K562 (cell line): ENCODE data around the gene ATP5PO. TPM values are rescaled to one million over a fixed set of nuclear protein-coding genes. Genes with fewer than 3 reads are reported as not detected.

Experiments
- ATAC-seq: fragments of 200-7000 bp; cut with Tn5 transposase; 3 replicates; pipeline ENCODE4 v1.9.1; 2020; ENCODE audit warnings: moderate library complexity
- BruUV-seq: library from RNA; stranded (reverse); fragments of 400-500 nt; replicated peaks from 2 replicates; lab custom pipeline; 2021; lab: Mats Ljungman, UMichigan
- CTCF ChIA-PET: fragments of 300-600 bp; formaldehyde crosslinking; extraction: SDS; loops from one replicate; lab custom pipeline; 2021; ENCODE audit warnings: low intra/inter-chr PET ratio; lab: Yijun Ruan, JAX
- POLR2A ChIA-PET: fragments of 300-600, 350-650 bp; sonication (Branson Sonifier 250); formaldehyde crosslinking; extraction: SDS; loops from one replicate; lab custom pipeline; 2021; ENCODE audit warnings: antibody characterized with exemption, inconsistent platforms; lab: Yijun Ruan, JAX
- DNase-seq, 4 experiments: peaks; one replicate each; pipeline versions ENCODE4 v3.0.0 to v3.0.0-alpha.2; 2011 to 2018; ENCODE audit warnings: low spot score in 3 of 4, mixed read lengths in 3 of 4; ENCODE audit errors: extremely low read depth in 1 of 4
- FAIRE-seq: peaks from 2 replicates; lab custom pipeline; 2011; peaks lifted over from hg19 to GRCh38; lab: Jason Lieb, UNC
- H2AFZ ChIP-seq: 2 replicates; pipeline ENCODE4 v1.6.0; 2011; ENCODE audit warnings: low read depth, low read length, control low read depth, inconsistent platforms
- H3K27ac ChIP-seq: fragments of 200-600 bp; 3 replicates; pipeline ENCODE4 v1.8.0; 2011; ENCODE audit warnings: low read depth, mild to moderate bottlenecking, control low read depth, inconsistent platforms, low read length, moderate library complexity, mixed read lengths; ENCODE audit errors: extremely low read depth
- H3K27me3 ChIP-seq, 2 experiments: fragments of 300-600 bp in 1 of 2; 2 replicates in 1 of 2; 3 replicates in 1 of 2; pipeline versions ENCODE4 v1.6.0 to v1.8.0; 2011; ENCODE audit warnings: inconsistent platforms in 2 of 2, low read length in 2 of 2, mild to moderate bottlenecking in 1 of 2, mixed read lengths in 1 of 2, moderate library complexity in 1 of 2; ENCODE audit not compliant: control insufficient read depth in 2 of 2, insufficient read depth in 2 of 2
- H3K36me3 ChIP-seq: fragments of 300-600 bp; 3 replicates; pipeline ENCODE4 v1.8.0; 2011; ENCODE audit warnings: mild to moderate bottlenecking, low read length, inconsistent platforms; ENCODE audit not compliant: control insufficient read depth, insufficient read depth
- H3K4me1 ChIP-seq, 2 experiments: fragments of 200-600 bp in 1 of 2; replicated peaks in 1 of 2; 2 replicates in 1 of 2; 3 replicates in 1 of 2; pipeline versions ENCODE4 v1.5.1 to v1.8.0; 2011; ENCODE audit warnings: inconsistent platforms in 2 of 2, low read length in 2 of 2, mild to moderate bottlenecking in 1 of 2, mixed read lengths in 1 of 2, moderate library complexity in 1 of 2; ENCODE audit not compliant: control insufficient read depth in 2 of 2, insufficient read depth in 2 of 2
- H3K4me2 ChIP-seq: 2 replicates; pipeline ENCODE4 v1.6.1; 2011; ENCODE audit warnings: low read length, control low read depth, inconsistent platforms, mixed read lengths; ENCODE audit not compliant: insufficient read depth
- H3K4me3 ChIP-seq: fragments of 200-600 bp; sonication (generic), shearing (Covaris generic); 2 replicates; pipeline ENCODE4 v1.5.1; 2016; ENCODE audit warnings: control low read depth, inconsistent platforms
- H3K79me2 ChIP-seq: fragments of 200-600 bp; 3 replicates; pipeline ENCODE4 v1.8.0; 2011; ENCODE audit warnings: low read length, inconsistent platforms; ENCODE audit not compliant: control insufficient read depth, insufficient read depth
- H3K9ac ChIP-seq, 2 experiments: 2 replicates each; pipeline versions ENCODE4 v1.6.0 to v1.6.1; 2011; ENCODE audit warnings: low read depth in 2 of 2, low read length in 2 of 2, control low read depth in 1 of 2, inconsistent platforms in 1 of 2, mild to moderate bottlenecking in 1 of 2, mixed read lengths in 1 of 2; ENCODE audit not compliant: insufficient read depth in 1 of 2
- H3K9me1 ChIP-seq: one replicate; pipeline ENCODE4 v1.6.0; 2011; ENCODE audit warnings: inconsistent platforms, mild to moderate bottlenecking, low read length, moderate library complexity; ENCODE audit not compliant: control insufficient read depth, insufficient read depth
- H3K9me3 ChIP-seq: replicated peaks from 2 replicates; pipeline ENCODE4 v1.5.1; 2011; ENCODE audit warnings: low read depth, low read length, inconsistent platforms; ENCODE audit not compliant: control insufficient read depth, insufficient read depth
- H4K20me1 ChIP-seq: replicated peaks from 2 replicates; pipeline ENCODE4 v1.6.1; 2011; ENCODE audit warnings: low read length, inconsistent platforms, mixed read lengths; ENCODE audit not compliant: control insufficient read depth, insufficient read depth
- CC2D1A ChIP-seq: fragments of 450-650 bp; IDR thresholded peaks from 2 replicates; pipeline ENCODE4 v1.6.1; 2017; ENCODE audit warnings: mild to moderate bottlenecking
- CTBP1 ChIP-seq: fragments of 450-650 bp; IDR thresholded peaks from 2 replicates; pipeline ENCODE4 v1.6.1; 2016; ENCODE audit warnings: borderline replicate concordance
- CTCF ChIP-seq, 3 experiments: IDR thresholded peaks in 2 of 3; conservative IDR thresholded peaks in 1 of 3; 2 replicates each; pipeline ENCODE4 v1.5.1; 2011 to 2012; ENCODE audit warnings: low read length in 3 of 3, mild to moderate bottlenecking in 3 of 3, control low read depth in 2 of 3, improper control_type of control experiment in 1 of 3, inconsistent platforms in 1 of 3, low read depth in 1 of 3, mixed read lengths in 1 of 3, moderate library complexity in 1 of 3; ENCODE audit not compliant: insufficient read depth in 2 of 3
- EP300 ChIP-seq: IDR thresholded peaks from 2 replicates; pipeline ENCODE4 v1.6.1; 2012; ENCODE audit warnings: low read length, improper control_type of control experiment
- KLF16 ChIP-seq: IDR thresholded peaks from 2 replicates; pipeline ENCODE4 v1.6.1; 2016; ENCODE audit warnings: antibody characterized with exemption
- MAFK ChIP-seq: IDR thresholded peaks from 2 replicates; pipeline ENCODE4 v1.6.1; 2011; ENCODE audit warnings: low read length, improper control_type of control experiment
- MTA3 ChIP-seq: fragments of 450-650 bp; formaldehyde crosslinking; IDR thresholded peaks from 2 replicates; pipeline ENCODE4 v1.6.1; 2017; ENCODE audit warnings: mild to moderate bottlenecking, borderline replicate concordance
- MYC ChIP-seq, 2 experiments: fragments of 250-450 bp in 1 of 2; sonication (Bioruptor Pico) in 1 of 2; IDR thresholded peaks; 2 replicates each; pipeline versions ENCODE4 v1.5.1 to v1.6.1; 2012 to 2021; ENCODE audit warnings: low read depth in 2 of 2, borderline replicate concordance in 1 of 2, improper control_type of control experiment in 1 of 2, low read length in 1 of 2, mild to moderate bottlenecking in 1 of 2, moderate library complexity in 1 of 2
- NCOA4 ChIP-seq: fragments of 450-650 bp; IDR thresholded peaks from 2 replicates; pipeline ENCODE4 v1.6.1; 2018; ENCODE audit warnings: mild to moderate bottlenecking; ENCODE audit not compliant: partially characterized antibody
- PBX2 ChIP-seq, 2 experiments: IDR thresholded peaks in 1 of 2; conservative IDR thresholded peaks in 1 of 2; 2 replicates each; pipeline ENCODE4 v1.6.1; 2016; ENCODE audit warnings: low read depth in 2 of 2, mild to moderate bottlenecking in 1 of 2, missing compliant biosample characterization in 1 of 2, missing genetic modification characterization in 1 of 2, moderate library complexity in 1 of 2
- POLR2G ChIP-seq: fragments of 200-400 bp; formaldehyde crosslinking; IDR thresholded peaks from 2 replicates; pipeline ENCODE4 v1.6.1; 2017; ENCODE audit warnings: low read depth, mild to moderate bottlenecking, antibody characterized with exemption, low read length, moderate library complexity
- PTTG1 ChIP-seq: fragments of 450-650 bp; IDR thresholded peaks from 2 replicates; pipeline ENCODE4 v1.6.1; 2016; ENCODE audit warnings: low read depth, mild to moderate bottlenecking, missing genetic modification characterization, missing compliant biosample characterization
- RAD21 ChIP-seq, 2 experiments: fragments of 250-450 bp in 1 of 2; fragments of 450-650 bp in 1 of 2; sonication (Bioruptor Pico) in 1 of 2; formaldehyde crosslinking in 1 of 2; IDR thresholded peaks in 1 of 2; conservative IDR thresholded peaks in 1 of 2; 2 replicates each; pipeline versions ENCODE4 v1.4.0 to v1.8.0; 2020 to 2022; ENCODE audit warnings: mild to moderate bottlenecking in 2 of 2, moderate library complexity in 1 of 2
- STAG1 ChIP-seq: sonication (generic); formaldehyde crosslinking; IDR thresholded peaks from 2 replicates; pipeline ENCODE4 v1.5.0; 2020; ENCODE audit warnings: missing genetic modification reagents, borderline replicate concordance
- TBL1XR1 ChIP-seq, 2 experiments: IDR thresholded peaks; 2 replicates each; pipeline ENCODE4 v1.6.1; 2012; ENCODE audit warnings: improper control_type of control experiment in 2 of 2, low read length in 2 of 2, mild to moderate bottlenecking in 1 of 2
- WGBS: fragments of 100-300 bp; shearing (Covaris generic); methylation state at CpG from one replicate; pipeline ENCODE4 v1.1.6; 2016; ENCODE audit warnings: low coverage, mixed read lengths; ENCODE audit not compliant: insufficient coverage; ENCODE audit errors: missing lambda C conversion rate; 5-methylcytosine and 5-hydroxymethylcytosine counted together
- in situ Hi-C: fragments of 300-500 bp; cut with MboI; formaldehyde crosslinking; loops from 4 replicates; pipeline ENCODE4 v1.15.0; 2018; ENCODE audit warnings: inconsistent platforms, mixed read lengths
- intact Hi-C: fragments of 100-400 bp; cut with micrococcal nuclease; formaldehyde crosslinking; loops from 2 replicates; pipeline ENCODE4 v1.14.2; 2022
- polyA plus RNA-seq, 8 experiments: library from polyadenylated mRNA; depleted of rRNA in 4 of 8; stranded (reverse) in 5 of 8; unstranded in 3 of 8; fragments of >200 nt; fragmentation: Nextera tagmentation in 2 of 8; fragmentation: Illumina TruSeq in 1 of 8; extraction: Ambion mirVana in 2 of 8; extraction: Trizol in 1 of 8; gene quantifications; 2 replicates each; pipeline versions ENCODE4 v1.2.1 to v1.2.3, GENCODE V29; 2011 to 2014; ENCODE audit warnings: inconsistent platforms in 1 of 8, missing spikeins in 1 of 8
- total RNA-seq, 7 experiments: library from RNA; depleted of rRNA in 6 of 7; stranded (reverse); fragments of >200 nt in 6 of 7; fragmentation: Illumina TruSeq in 2 of 7; extraction: Trizol in 2 of 7; gene quantifications; 2 replicates each; pipeline versions ENCODE4 v1.2.1 to v1.2.3, GENCODE V29; 2011 to 2021; ENCODE audit warnings: low replicate concordance in 1 of 7

Gene ATP5PO
- total and polyA plus RNA-seq, 9 of the 15 experiments (the other 6 are each of a cell fraction or from before 2014, with no cell fraction given) = 367 to 2,722 (median 808) TPM

- Histone ChIP-seq H3K79me2 (no peaks in the 10 kb centered on the region), H2AFZ (peak overlapping the region; percentile 72), H3K9ac (no peak overlapping the region; a peak in 1 of 4 replicates), H3K27ac (no peak overlapping the region), H4K20me1 (no peaks in the 10 kb centered on the region), H3K4me1 (peaks cover 0 to 3% of the 10 kb centered on the region in 2 experiments; a peak in 1 of 5 replicates), H3K27me3 (peaks cover 0 to 6% of the 10 kb centered on the region in 2 experiments; a peak in 1 of 5 replicates), H3K4me3 (no peak overlapping the region), H3K9me1 (no peaks in the 10 kb centered on the region), H3K36me3 (no peaks in the 10 kb centered on the region), H3K4me2 (peak overlapping the region; percentile 27; the same call in 1 of the 2 replicates), H3K9me3 (no peaks in the 10 kb centered on the region)
- DNase-seq (peak; percentile 83 to 92 (median 84)), ATAC-seq (peak; percentile 100), FAIRE-seq (peak; percentile 90)
- POLR2A ChIA-PET = interaction anchor here (0.6 to 2.7 kb wide), 14 partner anchors 9 to 623 kb away, joined by 3 to 21 read pairs (median 3); partner anchors contain the start of genes MRPS6 and SLC5A3
- BruUV-seq = no TSS peak
- intact Hi-C loops = loop anchor here (5.0 kb wide), 2 partner anchors 148 to 318 kb away; partner anchors contain the start of genes MRPS6 and SLC5A3
- 11% methylated on average over 13 of the region's 13 CpGs for WGBS
- CTCF ChIA-PET = interaction anchor here (1.0 to 3.5 kb wide), 9 partner anchors 278 to 706 kb away, joined by 3 to 36 read pairs (median 6); no protein-coding TSS in a partner anchor
- in situ Hi-C loops = loop anchor here (5.0 to 10.0 kb wide), 5 partner anchors 141 to 711 kb away; no protein-coding TSS in a partner anchor
- peak; percentile 99 to 100 for TF ChIP-seq RAD21 (CRISPR knock-in tag; conservative IDR thresholded peaks at IDR 0.05 in 1 of 2, IDR thresholded peaks at IDR 0.05 in 1 of 2)
- no peak for TF ChIP-seq PBX2 (CRISPR knock-in tag; IDR thresholded peaks at IDR 0.05; ENCODE audit: low read depth)
- TF ChIP-seq PBX2 (tag; conservative IDR thresholded peaks at IDR 0.05; ENCODE audit: low read depth) = no peak
- TF ChIP-seq STAG1 = peak; percentile 99
- peak; percentile 49; the same call in 1 of the 2 replicates for TF ChIP-seq EP300
- no peak for TF ChIP-seq POLR2G
- peak; percentile 85; the same call in 1 of the 2 replicates for TF ChIP-seq CTBP1
- peak; percentile 57; the same call in 1 of the 2 replicates for TF ChIP-seq MYC (IDR thresholded peaks at IDR 0.05; ENCODE audit: low read depth, low read length)
- no peak for TF ChIP-seq MYC (CRISPR knock-in tag; IDR thresholded peaks at IDR 0.05; ENCODE audit: borderline replicate concordance, low read depth)
- TF ChIP-seq TBL1XR1 (IDR thresholded peaks at IDR 0.05; ENCODE audit: low read length in 2 of 2) = peak in 1 of 2 experiments; percentile 42; a peak in 1 of 4 replicates
- 0 out of 2 replicates have a peak, but pooled peaks have one; percentile 19 for TF ChIP-seq MAFK
- no peak for TF ChIP-seq NCOA4
- TF ChIP-seq KLF16 = 0 out of 2 replicates have a peak, but pooled peaks have one; percentile 9
- peak; percentile 94 to 98 (median 94) for TF ChIP-seq CTCF (IDR thresholded peaks at IDR 0.05 in 2 of 3, conservative IDR thresholded peaks at IDR 0.05 in 1 of 3; ENCODE audit: insufficient read depth in 2 of 3, low read depth in 1 of 3, low read length in 3 of 3)
- TF ChIP-seq MTA3 = peak; percentile 29; the same call in 1 of the 2 replicates
- peak; percentile 92 for TF ChIP-seq CC2D1A
- no peak for TF ChIP-seq PTTG1 (tag)
Measured at GRCh38 chr21:33924079-33924765, 8.6 kb upstream of the ATP5PO start.
